K562 (cell line): ENCODE results near the gene IGF2BP1. TPM values are rescaled to one million over a fixed set of nuclear protein-coding genes. Genes with fewer than 3 reads are reported as not detected.

ENCODE experiments used
- BRD9 ChIP-seq: fragments of 450-650 bp; IDR thresholded peaks from 2 replicates; pipeline ENCODE4 v1.6.1; 2018; ENCODE audit warnings: low read depth; ENCODE audit not compliant: partially characterized antibody
- CC2D1A ChIP-seq: fragments of 450-650 bp; IDR thresholded peaks from 2 replicates; pipeline ENCODE4 v1.6.1; 2017; ENCODE audit warnings: mild to moderate bottlenecking
- CHCHD3 ChIP-seq: fragments of 250-450 bp; sonication (Bioruptor Pico); IDR thresholded peaks from 2 replicates; pipeline ENCODE4 v2.1.2; 2022; ENCODE audit warnings: mild to moderate bottlenecking
- CREB1 ChIP-seq, 2 experiments: sonication (generic) in 1 of 2; formaldehyde crosslinking in 1 of 2; IDR thresholded peaks; 2 replicates each; pipeline versions ENCODE4 v1.6.1 to v1.8.0; 2012 to 2022; ENCODE audit warnings: inconsistent platforms in 1 of 2, mild to moderate bottlenecking in 1 of 2, missing genetic modification reagents in 1 of 2, moderate library complexity in 1 of 2
- FIP1L1 ChIP-seq: fragments of 200-400 bp; formaldehyde crosslinking; IDR thresholded peaks from 2 replicates; pipeline ENCODE4 v1.6.1; 2018; ENCODE audit warnings: mild to moderate bottlenecking, low read depth, low read length; ENCODE audit not compliant: poor library complexity, severe bottlenecking
- HMG20A ChIP-seq: fragments of 450-650 bp; formaldehyde crosslinking; conservative IDR thresholded peaks from 2 replicates; pipeline ENCODE4 v1.4.0; 2020; ENCODE audit warnings: mild to moderate bottlenecking, mixed read lengths
- KDM2B ChIP-seq: fragments of 250-450 bp; sonication (Bioruptor Pico); IDR thresholded peaks from 2 replicates; pipeline ENCODE4 v1.8.0; 2021; ENCODE audit warnings: mild to moderate bottlenecking, moderate library complexity
- MAFF ChIP-seq: IDR thresholded peaks from 2 replicates; pipeline ENCODE4 v1.6.1; 2012; ENCODE audit warnings: low read length, improper control_type of control experiment
- MBD1 ChIP-seq: fragments of 250-450 bp; sonication (Bioruptor Pico); IDR thresholded peaks from 2 replicates; pipeline ENCODE4 v1.8.0; 2022; ENCODE audit warnings: inconsistent platforms
- NFE2L1 ChIP-seq: fragments of 450-650 bp; IDR thresholded peaks from 2 replicates; pipeline ENCODE4 v1.6.1; 2016; ENCODE audit warnings: missing genetic modification characterization, low read depth, mild to moderate bottlenecking, missing compliant biosample characterization, moderate library complexity, borderline replicate concordance
- POLR2AphosphoS5 ChIP-seq: IDR thresholded peaks from 2 replicates; pipeline ENCODE4 v1.6.1; 2011; ENCODE audit warnings: mild to moderate bottlenecking, low read depth, low read length, moderate library complexity; ENCODE audit not compliant: control insufficient read depth, insufficient read depth
- RAD51 ChIP-seq: fragments of 450-650 bp; IDR thresholded peaks from 2 replicates; pipeline ENCODE4 v1.7.1; 2016; ENCODE audit warnings: low read depth, mild to moderate bottlenecking, borderline replicate concordance
- RBFOX2 ChIP-seq: fragments of 200-400 bp; formaldehyde crosslinking; IDR thresholded peaks from 2 replicates; pipeline ENCODE4 v1.6.1; 2017; ENCODE audit warnings: low read depth, mild to moderate bottlenecking, low read length, moderate library complexity
- RUNX1 ChIP-seq: sonication (generic); IDR thresholded peaks from 2 replicates; pipeline ENCODE4 v1.6.1; 2016; ENCODE audit warnings: antibody characterized with exemption, low read depth
- SETDB1 ChIP-seq: IDR thresholded peaks from one replicate; pipeline ENCODE4 v1.6.1; 2012; ENCODE audit warnings: low read length, control low read depth, inconsistent platforms
- SMC3 ChIP-seq: conservative IDR thresholded peaks from 2 replicates; pipeline ENCODE4 v1.6.1; 2011; ENCODE audit warnings: low read depth, low read length, improper control_type of control experiment; ENCODE audit not compliant: insufficient read depth
- SP2 ChIP-seq: IDR thresholded peaks from 2 replicates; pipeline ENCODE4 v1.6.1; 2011; ENCODE audit warnings: mild to moderate bottlenecking, low read depth, low read length, moderate library complexity; ENCODE audit not compliant: poor library complexity, severe bottlenecking; ENCODE audit errors: extremely low read depth
- SPI1 ChIP-seq: IDR thresholded peaks from 2 replicates; pipeline ENCODE4 v1.6.1; 2011; ENCODE audit warnings: low read depth, low read length, control low read depth, borderline replicate concordance
- ZKSCAN8 ChIP-seq: fragments of 200-800 bp; sonication (Bioruptor generic); IDR thresholded peaks from 2 replicates; pipeline ENCODE4 v1.6.1; 2016; ENCODE audit warnings: missing genetic modification characterization, missing compliant biosample characterization
- ZNF124 ChIP-seq: sonication (generic); formaldehyde crosslinking; IDR thresholded peaks from 2 replicates; pipeline ENCODE4 v1.8.1; 2022; ENCODE audit warnings: missing genetic modification reagents
- ZNF354B ChIP-seq: fragments of 250-450 bp; sonication (Bioruptor Pico); IDR thresholded peaks from 2 replicates; pipeline ENCODE4 v1.4.0; 2020
- ZNF785 ChIP-seq: fragments of 250-450 bp; sonication (Bioruptor Pico); IDR thresholded peaks from 2 replicates; pipeline ENCODE4 v1.4.0; 2020; ENCODE audit warnings: mild to moderate bottlenecking
- ZSCAN32 ChIP-seq: fragments of 450-650 bp; formaldehyde crosslinking; IDR thresholded peaks from 2 replicates; pipeline ENCODE4 v1.4.0; 2020; ENCODE audit warnings: mild to moderate bottlenecking, moderate library complexity
- polyA plus RNA-seq, 8 experiments: library from polyadenylated mRNA; depleted of rRNA in 4 of 8; stranded (reverse) in 5 of 8; unstranded in 3 of 8; fragments of >200 nt; fragmentation: Nextera tagmentation in 2 of 8; fragmentation: Illumina TruSeq in 1 of 8; extraction: Ambion mirVana in 2 of 8; extraction: Trizol in 1 of 8; gene quantifications; 2 replicates each; pipeline versions ENCODE4 v1.2.1 to v1.2.3, GENCODE V29; 2011 to 2014; ENCODE audit warnings: inconsistent platforms in 1 of 8, missing spikeins in 1 of 8
- total RNA-seq, 7 experiments: library from RNA; depleted of rRNA in 6 of 7; stranded (reverse); fragments of >200 nt in 6 of 7; fragmentation: Illumina TruSeq in 2 of 7; extraction: Trizol in 2 of 7; gene quantifications; 2 replicates each; pipeline versions ENCODE4 v1.2.1 to v1.2.3, GENCODE V29; 2011 to 2021; ENCODE audit warnings: low replicate concordance in 1 of 7
- TF ChIP-seq, protein P1 (sequence below): sonication (generic); formaldehyde crosslinking; IDR thresholded peaks from 2 replicates; pipeline ENCODE4 v1.8.0; 2022; ENCODE audit warnings: mild to moderate bottlenecking, missing genetic modification reagents
- TF ChIP-seq, protein P2 (sequence below): fragments of 450-650 bp; IDR thresholded peaks from one replicate; pipeline ENCODE4 v1.6.1; 2018; ENCODE audit warnings: mild to moderate bottlenecking, moderate library complexity; ENCODE audit not compliant: partially characterized antibody
- TF ChIP-seq, protein P3 (sequence below): fragments of 250-450 bp; sonication (Bioruptor Pico); IDR thresholded peaks from 2 replicates; pipeline ENCODE4 v1.8.0; 2021; ENCODE audit warnings: moderate library complexity, mild to moderate bottlenecking, inconsistent platforms

Gene IGF2BP1
- total and polyA plus RNA-seq, 9 of the 15 experiments (the other 6 are each of a cell fraction or from before 2014, with no cell fraction given) = 13.0 to 318 (median 53.6) TPM

- no peak for TF ChIP-seq ZNF124 (CRISPR knock-in tag)
- peak; percentile 60 for TF ChIP-seq FIP1L1
- TF ChIP-seq SETDB1 = no peak
- no peak; the same call in 1 of the 2 replicates for TF ChIP-seq SPI1
- no peak for TF ChIP-seq ZNF354B (CRISPR knock-in tag)
- TF ChIP-seq, protein P1, sequence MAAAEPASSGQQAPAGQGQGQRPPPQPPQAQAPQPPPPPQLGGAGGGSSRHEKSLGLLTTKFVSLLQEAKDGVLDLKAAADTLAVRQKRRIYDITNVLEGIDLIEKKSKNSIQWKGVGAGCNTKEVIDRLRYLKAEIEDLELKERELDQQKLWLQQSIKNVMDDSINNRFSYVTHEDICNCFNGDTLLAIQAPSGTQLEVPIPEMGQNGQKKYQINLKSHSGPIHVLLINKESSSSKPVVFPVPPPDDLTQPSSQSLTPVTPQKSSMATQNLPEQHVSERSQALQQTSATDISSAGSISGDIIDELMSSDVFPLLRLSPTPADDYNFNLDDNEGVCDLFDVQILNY = no peak
- peak; percentile 26; the same call in 1 of the 2 replicates for TF ChIP-seq RAD51
- no peak for TF ChIP-seq MAFF
- no peak for TF ChIP-seq RUNX1
- TF ChIP-seq RBFOX2 = no peak
- TF ChIP-seq SMC3 = no peak
- TF ChIP-seq ZKSCAN8 = no peak
- no peak for TF ChIP-seq MBD1 (CRISPR knock-in tag)
- TF ChIP-seq SP2 = no peak
- no peak for TF ChIP-seq ZNF785
- no peak for TF ChIP-seq ZSCAN32 (CRISPR knock-in tag)
- no peak for TF ChIP-seq CREB1 (IDR thresholded peaks at IDR 0.05)
- 0 out of 2 replicates have a peak, but pooled peaks have one; percentile 44 for TF ChIP-seq CREB1 (CRISPR knock-in tag; IDR thresholded peaks at IDR 0.05)
- TF ChIP-seq, protein P2, sequence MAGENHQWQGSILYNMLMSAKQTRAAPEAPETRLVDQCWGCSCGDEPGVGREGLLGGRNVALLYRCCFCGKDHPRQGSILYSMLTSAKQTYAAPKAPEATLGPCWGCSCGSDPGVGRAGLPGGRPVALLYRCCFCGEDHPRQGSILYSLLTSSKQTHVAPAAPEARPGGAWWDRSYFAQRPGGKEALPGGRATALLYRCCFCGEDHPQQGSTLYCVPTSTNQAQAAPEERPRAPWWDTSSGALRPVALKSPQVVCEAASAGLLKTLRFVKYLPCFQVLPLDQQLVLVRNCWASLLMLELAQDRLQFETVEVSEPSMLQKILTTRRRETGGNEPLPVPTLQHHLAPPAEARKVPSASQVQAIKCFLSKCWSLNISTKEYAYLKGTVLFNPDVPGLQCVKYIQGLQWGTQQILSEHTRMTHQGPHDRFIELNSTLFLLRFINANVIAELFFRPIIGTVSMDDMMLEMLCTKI = no peak
- no peak for TF ChIP-seq CC2D1A
- TF ChIP-seq BRD9 = no peak
- no peak for TF ChIP-seq KDM2B
- TF ChIP-seq CHCHD3 (CRISPR knock-in tag) = no peak
- peak; percentile 53; the same call in 1 of the 2 replicates for TF ChIP-seq POLR2AphosphoS5
- no peak for TF ChIP-seq NFE2L1
- TF ChIP-seq, protein P3, sequence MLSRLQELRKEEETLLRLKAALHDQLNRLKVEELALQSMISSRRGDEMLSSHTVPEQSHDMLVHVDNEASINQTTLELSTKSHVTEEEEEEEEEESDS (CRISPR knock-in tag) = no peak
- no peak for TF ChIP-seq HMG20A (CRISPR knock-in tag)
Observed at GRCh38 chr17:48997103-48997826, at the start of gene IGF2BP1 (continued).
